NCI-H1105 treated with DMSO at 0.1 percent for 48 hours (cell line): ENCODE results near the gene SMYD1.
A peak's percentile ranks its signal among the peaks of the same experiment; 100 is the strongest.
"Not testable (repeated sequence)": the region's sequence is repeated elsewhere in the genome, so short reads cannot be mapped to it uniquely, and the experiment has no call there.

Source experiments
- DNase-seq: peaks from one replicate; lab custom pipeline; 2025; lab: John Stamatoyannopoulos, UW

The SMYD1 gene

DNA sequence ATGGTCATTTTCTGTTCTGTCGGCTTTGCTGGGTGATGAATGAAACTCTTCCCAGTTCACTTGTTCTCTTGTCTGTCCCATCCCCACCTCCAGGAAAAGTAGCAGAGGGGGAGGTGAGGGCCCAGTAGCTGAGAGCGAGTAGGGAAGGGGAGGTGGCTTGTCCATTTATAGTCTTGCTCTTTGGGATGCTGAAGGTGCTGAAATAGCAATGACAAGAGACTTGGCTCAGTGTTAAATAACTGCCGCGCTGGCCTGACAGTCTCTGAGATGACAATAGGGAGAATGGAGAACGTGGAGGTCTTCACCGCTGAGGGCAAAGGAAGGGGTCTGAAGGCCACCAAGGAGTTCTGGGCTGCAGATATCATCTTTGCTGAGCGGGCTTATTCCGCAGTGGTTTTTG lies at the start of gene SMYD1:
TSS of gene SMYD1 (plus strand) at position 228 of the 400 bp plus-strand sequence. CDS start at position 268, 40 bp downstream.
- no peak for DNase-seq

- not testable (repeated sequence) for DNase-seq
These were observed 49.4 kb upstream of the SMYD1 start for GRCh38 chr2:88018077-88018805.

GRCh38 chr2:88018909-88019308 lies 48.7 kb upstream of the SMYD1 start:
- no peak for DNase-seq

DNA sequence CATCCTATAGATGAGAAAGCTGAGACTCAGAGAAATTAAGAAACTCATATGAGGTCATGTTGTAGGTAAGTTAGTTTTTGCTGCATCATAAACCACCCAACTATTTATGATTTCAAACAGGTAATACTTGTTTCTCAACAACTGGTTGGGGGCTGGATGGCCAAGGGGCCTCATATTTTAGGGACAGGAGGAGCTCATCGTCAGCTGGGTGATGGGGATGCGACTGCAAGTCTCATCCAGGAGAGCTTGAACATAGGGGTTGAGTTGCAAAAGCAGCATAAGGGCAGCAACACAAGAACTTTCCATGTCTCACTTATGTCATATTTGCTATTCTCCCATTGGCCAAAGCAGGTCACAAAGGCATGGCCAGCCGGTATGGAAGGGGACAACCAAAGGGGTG lies 47.6 kb upstream of the SMYD1 start:
- no peak for DNase-seq

DNA sequence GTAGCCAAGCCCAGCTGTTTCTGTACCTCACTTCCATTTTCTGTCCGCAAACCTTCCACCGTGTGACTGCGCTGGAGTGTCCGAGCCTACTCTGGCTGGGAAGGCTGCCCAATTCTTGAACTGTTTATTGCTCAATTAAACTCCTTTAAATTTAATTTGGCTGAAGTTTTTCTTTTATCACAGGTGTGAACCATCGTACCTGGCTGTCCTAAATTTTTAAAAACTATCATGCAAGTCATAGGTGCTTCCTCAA lies 45.0 kb upstream of the SMYD1 start:
- DNase-seq = no peak

DNA sequence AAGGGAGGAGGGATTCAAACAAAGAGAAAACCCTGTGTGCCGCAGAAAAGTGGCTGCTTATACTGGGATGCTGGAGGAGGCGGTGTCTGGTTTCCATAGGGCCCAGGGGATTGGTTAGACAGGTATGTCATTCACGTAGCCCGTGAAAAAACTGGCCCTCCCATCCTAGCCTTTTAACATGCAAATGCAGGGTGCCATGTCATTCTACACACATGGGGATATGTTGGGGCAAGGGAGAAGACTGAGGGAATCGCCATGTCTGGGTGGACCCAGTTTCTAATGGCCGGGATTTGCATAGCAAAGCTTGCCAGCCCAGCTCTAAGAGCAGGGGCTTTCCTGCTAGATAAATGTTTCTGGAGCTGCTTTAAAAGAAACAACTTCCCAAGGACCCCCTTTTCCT lies 43.1 kb upstream of the SMYD1 start:
- DNase-seq = no peak

- no peak for DNase-seq
These were observed 39.8 kb upstream of the SMYD1 start for GRCh38 chr2:88027697-88028389.

GRCh38 chr2:88028931-88029330 lies 38.7 kb upstream of the SMYD1 start:
- no peak for DNase-seq

DNA sequence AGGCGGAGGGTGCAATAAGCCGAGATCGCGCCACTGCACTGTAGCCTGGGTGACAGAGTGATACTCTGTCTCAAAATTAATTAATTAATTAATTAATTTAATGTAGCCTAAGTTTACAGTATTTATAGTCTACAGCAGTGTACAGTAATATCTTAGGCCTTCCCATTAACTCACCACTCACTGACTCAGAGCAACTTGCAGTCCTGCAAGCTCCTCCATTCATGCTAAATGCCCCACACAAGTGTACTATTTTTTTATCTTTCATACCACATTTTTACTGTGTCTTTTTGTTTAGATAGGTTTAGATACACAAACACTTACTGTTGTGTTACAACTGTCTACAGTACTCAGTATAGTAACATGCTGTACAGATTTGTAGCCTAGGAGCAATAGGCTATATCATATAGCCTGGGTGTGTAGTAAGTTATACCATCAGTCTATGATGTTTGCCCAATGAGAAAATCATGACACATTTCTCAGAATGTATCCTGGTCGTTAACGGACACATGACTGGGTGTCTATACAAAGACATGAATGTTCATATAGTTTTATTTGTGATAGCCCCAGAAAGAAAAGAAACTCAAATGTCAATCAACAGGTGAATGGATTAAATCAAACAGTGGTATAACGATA lies 35.4 kb upstream of the SMYD1 start:
- DNase-seq = no peak

DNA sequence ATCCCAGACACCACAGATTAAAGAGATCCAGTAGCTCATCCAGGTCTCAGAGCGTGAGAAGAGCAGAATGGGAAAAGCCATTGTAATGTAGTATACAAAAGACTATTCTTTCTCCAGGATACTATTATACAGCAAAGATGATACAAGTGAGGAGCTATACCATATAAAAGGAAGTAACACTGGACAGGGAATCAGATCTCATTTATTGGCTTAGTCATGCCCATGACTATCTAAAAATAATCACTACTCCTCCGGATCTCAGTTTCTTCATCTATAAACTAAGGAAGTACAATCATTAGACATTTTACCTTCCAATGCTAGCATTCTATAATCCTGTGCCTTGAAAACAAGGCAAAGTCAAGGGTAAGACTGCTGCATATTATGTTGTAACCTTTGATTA lies 31.4 kb upstream of the SMYD1 start:
- DNase-seq = no peak

DNA sequence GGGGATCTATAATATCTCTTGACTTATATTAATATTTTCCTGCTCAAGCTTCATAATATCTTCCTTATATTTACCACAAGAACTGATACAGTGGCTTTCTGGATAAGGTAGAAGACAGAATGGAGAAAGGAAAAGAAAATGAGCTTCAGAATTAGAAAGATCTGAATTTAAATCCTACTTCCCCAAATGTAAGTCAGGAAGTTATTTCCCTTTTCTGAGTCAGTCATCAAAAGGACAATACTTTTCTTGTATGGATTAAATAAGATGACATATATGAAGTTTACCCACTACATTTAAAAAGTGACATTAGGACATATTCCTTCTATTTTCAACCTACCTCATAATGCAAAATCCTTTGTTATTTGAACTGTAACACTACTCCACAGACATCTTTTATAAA lies 31.0 kb upstream of the SMYD1 start:
- no peak for DNase-seq

DNA sequence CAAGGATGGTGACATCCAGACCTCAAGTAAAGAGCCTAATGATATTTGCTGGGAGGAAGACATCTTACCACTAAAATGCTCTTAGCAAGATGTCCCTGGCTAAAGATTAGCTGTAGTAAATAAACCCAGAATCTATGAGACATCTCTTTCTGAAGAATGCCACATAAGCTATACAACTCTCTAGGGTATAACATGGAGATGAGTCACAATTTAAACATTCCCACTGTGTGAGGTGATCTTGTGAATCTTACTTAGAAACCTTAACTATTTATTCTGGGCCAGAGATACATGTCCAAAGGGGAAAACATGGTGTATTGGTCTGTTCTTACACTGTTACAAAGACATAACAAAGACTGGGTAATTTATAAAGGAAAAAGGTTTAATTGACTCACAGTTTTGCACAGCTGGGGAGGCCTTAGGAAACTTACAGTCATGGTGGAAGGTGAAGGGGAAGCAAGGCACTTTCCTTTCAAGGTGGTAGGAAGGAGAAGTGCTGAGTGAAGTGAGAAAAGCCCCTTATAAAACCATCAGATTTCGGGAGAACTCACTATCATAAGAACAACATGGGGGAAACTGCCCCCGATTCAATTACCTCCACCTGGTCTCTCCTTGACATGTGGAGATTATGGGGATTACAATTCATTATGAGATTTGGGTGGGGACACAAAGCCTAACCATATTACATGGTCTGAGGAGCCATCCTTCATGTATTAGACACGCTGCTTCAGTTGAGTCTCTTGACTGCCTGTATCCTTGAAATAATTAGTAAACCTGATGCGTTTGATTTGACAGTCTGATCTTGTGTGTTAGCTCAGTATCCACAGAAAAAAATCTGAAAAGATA lies 29.1 kb upstream of the SMYD1 start:
- DNase-seq = no peak

- no peak for DNase-seq
These were observed 25.1 kb upstream of the SMYD1 start for GRCh38 chr2:88042476-88042875.

- not testable (repeated sequence) for DNase-seq
These were observed 22.1 kb upstream of the SMYD1 start for GRCh38 chr2:88045561-88045960.

DNA sequence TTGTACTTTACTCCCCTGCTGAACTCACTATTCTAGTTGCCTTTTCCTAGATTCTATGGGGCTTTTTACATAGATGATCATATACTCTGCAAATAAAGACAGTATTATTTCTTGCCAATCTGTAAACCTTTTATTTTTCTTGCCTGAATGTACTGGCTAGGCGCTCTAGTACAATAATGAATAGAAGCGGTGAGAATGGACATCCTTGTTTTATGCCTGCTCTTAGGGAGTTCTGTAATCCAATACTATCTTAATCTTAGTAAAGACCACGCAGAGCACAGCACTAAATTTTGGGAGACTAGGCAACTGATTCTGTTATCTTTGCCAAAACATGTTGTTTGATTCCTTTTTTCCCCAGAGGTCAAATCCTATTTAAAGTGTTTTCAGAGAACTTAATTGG lies 19.1 kb upstream of the SMYD1 start:
- no peak for DNase-seq

DNA sequence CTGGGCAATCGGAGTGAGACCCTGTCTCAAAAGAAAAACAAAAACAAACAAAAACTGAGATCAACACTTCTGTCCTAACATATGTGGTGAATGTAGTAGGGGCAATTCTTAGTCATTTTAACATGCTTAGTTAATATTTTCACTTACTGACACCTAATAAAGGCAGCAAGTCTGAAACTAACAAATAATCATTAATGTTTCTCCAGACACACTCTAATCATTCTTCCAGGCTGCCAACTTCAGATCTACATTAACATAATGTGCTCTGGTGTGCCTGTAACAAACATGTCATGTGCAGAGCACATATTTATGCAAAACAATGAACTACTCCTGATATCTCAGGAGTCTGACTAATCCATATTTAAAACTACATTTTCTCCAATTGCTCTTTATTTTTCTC lies 18.0 kb upstream of the SMYD1 start:
- no peak for DNase-seq

DNA sequence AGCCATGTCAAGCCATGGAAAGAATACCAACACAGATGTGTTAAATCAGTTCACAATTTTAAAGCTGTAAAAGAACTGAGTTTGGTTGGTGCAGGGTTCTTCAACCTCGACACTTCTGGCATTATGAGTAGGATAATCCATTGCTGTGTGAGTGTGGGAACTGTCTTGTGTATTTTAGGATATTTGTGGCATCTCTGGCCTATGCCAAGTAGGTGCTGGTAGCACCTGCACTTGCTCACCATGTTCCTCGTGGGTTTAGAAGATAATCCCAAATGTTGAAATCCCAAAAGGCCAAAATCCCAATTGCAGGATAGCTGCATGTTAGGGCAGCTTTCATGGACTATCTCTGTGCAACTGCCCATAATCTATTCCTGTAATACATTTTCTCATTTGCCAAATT lies 15.8 kb upstream of the SMYD1 start:
- DNase-seq = no peak

- no peak for DNase-seq
These were observed 14.3 kb upstream of the SMYD1 start for GRCh38 chr2:88053296-88053695.

DNA sequence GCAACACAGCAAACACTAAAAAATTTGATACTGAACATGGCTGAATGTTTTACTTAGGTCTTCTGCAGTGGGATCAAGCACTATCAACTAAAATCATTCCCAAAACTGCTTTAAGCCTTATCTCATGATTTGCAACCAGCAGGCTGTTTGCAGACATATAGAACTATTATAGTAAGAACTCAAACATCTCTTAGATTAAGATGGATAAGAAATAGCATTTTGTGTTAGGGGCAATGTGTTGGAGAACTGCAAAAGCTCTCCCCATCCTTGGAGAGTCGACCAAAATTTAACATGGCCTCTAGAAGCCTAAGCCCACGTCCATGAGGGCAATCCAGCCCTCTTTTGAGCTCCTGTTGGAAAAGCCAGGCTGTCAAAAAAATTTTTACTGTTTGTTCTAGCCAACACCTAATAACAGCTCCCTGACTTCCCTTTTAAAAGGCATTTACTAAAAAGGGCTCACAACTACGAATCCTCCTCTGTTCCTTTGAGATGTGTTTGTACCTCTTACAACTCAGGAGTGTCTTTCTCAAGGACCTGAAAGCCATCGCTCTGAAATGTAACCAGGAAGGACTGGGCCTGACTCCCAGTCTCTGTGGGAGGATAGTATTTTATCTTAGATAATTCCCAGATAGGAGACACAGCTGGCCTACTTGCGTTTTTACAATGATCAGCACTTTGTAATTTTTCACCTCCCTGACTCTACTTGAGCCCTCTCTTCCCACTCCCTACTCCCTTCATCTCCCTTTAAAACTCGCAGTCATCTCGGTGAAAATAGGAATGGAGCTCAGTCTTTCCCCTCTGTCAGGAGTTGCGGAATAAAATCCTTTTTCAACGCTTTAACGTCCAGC lies 13.5 kb upstream of the SMYD1 start:
- no peak for DNase-seq

GRCh38 chr2:88054782-88055370 lies 12.7 kb upstream of the SMYD1 start:
- no peak for DNase-seq

DNA sequence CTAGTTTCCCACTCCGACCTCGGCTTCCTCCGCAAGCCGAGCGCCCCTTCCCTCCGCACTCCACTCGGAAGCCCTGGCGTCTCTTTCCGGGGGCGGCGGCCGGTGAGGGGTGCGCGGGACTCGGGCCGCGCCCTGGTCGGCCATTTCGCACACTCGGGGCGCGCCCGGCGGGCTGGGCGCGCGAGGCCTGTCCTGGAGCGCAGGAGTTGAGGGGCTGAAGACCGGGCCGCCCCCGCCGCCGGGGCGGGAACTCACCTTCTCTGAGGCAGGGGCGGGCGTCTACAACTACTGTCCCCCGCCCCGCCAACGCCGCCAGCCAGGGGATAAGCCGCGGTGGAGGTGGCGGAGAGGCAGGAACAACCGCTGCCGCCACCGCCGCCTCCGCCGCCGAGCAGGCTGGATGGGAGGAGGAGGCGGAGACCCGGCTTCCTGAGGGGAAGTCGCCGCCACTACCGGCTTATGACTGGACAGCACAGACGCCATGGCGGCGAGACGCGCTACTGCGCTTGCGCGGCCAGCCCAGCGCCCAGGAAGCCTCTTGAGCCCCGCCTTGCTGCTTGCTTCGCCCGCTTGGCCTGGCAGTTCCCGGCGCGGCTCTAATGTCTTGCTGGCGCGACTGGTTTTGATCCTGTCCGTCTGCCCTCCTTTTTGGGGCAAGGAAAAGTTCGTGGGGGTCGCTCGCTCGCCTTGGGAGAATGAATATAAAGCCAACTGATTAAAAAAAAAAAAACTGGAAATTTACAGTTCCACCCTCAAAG lies 12.1 kb upstream of the SMYD1 start, which contains the start of gene KRCC1:
TSS of gene KRCC1 (minus strand) at position 413 of the 758 bp plus-strand sequence. CDS start 27,220 bp downstream, outside the sequence.
- DNase-seq = peak; percentile 89
